Thoracic aorta (tissue), 2 donors: ENCODE results near the gene WNT1. TPM values are rescaled to one million over a fixed set of nuclear protein-coding genes. Genes with fewer than 3 reads are reported as not detected.

Experiments used
- ATAC-seq: fragments of 150-250 bp; one replicate; pipeline ENCODE4 v1.8.0; 2017; ENCODE audit warnings: low read depth; ENCODE audit not compliant: insufficient number of reproducible peaks, low FRiP score
- DNase-seq: peaks from one replicate; pipeline ENCODE4 v3.0.0-alpha.2; 2020; ENCODE audit warnings: low spot score
- H3K27ac ChIP-seq, 2 donors: fragments of 200-600 bp; sonication (generic); 1 replicate in 1 of 2; 2 replicates in 1 of 2; pipeline ENCODE4 v1.5.1; 2016; ENCODE audit warnings: mild to moderate bottlenecking in 2 of 2, moderate library complexity in 2 of 2
- H3K27me3 ChIP-seq: fragments of 200-600 bp; sonication (generic); replicated peaks from 2 replicates; pipeline ENCODE4 v1.6.0; 2016; ENCODE audit warnings: mild to moderate bottlenecking; ENCODE audit not compliant: insufficient read depth
- H3K36me3 ChIP-seq: fragments of 200-600 bp; sonication (generic); one replicate; pipeline ENCODE4 v1.5.1; 2016
- H3K4me1 ChIP-seq, 2 donors: fragments of 200-600 bp; sonication (generic); 1 replicate in 1 of 2; 2 replicates in 1 of 2; pipeline versions ENCODE4 v1.5.1 to v1.6.0; 2016; ENCODE audit warnings: low read depth in 2 of 2, mild to moderate bottlenecking in 1 of 2; ENCODE audit not compliant: control insufficient read depth in 1 of 2
- H3K4me3 ChIP-seq: fragments of 200-600 bp; sonication (generic); 2 replicates; pipeline ENCODE4 v1.5.1; 2016; ENCODE audit warnings: mild to moderate bottlenecking
- H3K9me3 ChIP-seq: fragments of 200-600 bp; sonication (generic); 2 replicates; pipeline ENCODE4 v1.5.1; 2016
- total RNA-seq, 2 donors: library from RNA; depleted of rRNA; stranded (reverse); fragments of >200 nt; gene quantifications; one replicate each; pipeline versions ENCODE4 v1.1.0 to v1.2.3, GENCODE V29; 2016
- TF ChIP-seq, protein P1 (sequence below): fragments of 200-600 bp; sonication (generic); IDR thresholded peaks from one replicate; pipeline ENCODE4 v1.5.1; 2019; ENCODE audit warnings: antibody characterized with exemption

The WNT1 gene
- total RNA-seq, 2 donors from 2014 or later: 1.2 TPM; not detected in 1

DNA sequence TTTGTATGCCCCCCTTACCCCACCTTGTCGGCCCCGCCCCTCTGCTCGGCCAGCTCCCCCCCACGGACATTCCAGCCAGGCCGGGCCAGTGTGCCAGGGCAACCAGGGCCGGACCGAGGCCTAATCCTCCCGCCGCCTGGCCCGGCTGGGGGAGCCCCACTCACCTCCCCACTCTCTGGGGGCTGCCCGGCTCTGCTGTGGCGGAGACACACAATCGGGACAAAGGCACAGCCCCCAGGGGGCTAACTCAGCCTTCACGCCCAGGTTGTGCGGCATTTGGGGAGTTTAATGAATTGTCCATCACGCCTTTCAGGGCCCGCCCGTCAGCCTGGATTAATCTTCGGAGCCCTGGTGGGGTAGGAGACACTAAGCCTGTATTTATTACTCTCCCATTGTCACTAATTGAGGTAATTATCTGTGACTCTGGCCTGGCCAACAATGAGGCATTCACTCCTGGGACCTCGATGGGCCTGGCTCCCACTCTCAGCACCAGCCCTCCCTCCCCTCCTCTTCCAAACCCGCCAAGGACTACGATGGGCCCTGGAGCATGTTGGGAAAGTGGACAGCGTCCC, 8.7 kb downstream of the WNT1 start:
- TF ChIP-seq, protein P1, sequence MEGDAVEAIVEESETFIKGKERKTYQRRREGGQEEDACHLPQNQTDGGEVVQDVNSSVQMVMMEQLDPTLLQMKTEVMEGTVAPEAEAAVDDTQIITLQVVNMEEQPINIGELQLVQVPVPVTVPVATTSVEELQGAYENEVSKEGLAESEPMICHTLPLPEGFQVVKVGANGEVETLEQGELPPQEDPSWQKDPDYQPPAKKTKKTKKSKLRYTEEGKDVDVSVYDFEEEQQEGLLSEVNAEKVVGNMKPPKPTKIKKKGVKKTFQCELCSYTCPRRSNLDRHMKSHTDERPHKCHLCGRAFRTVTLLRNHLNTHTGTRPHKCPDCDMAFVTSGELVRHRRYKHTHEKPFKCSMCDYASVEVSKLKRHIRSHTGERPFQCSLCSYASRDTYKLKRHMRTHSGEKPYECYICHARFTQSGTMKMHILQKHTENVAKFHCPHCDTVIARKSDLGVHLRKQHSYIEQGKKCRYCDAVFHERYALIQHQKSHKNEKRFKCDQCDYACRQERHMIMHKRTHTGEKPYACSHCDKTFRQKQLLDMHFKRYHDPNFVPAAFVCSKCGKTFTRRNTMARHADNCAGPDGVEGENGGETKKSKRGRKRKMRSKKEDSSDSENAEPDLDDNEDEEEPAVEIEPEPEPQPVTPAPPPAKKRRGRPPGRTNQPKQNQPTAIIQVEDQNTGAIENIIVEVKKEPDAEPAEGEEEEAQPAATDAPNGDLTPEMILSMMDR: no peak
- H3K27ac ChIP-seq: no peak overlapping the region
- DNase-seq (no peak), ATAC-seq (no peak)
- no peaks in the 10 kb centered on the region for H3K36me3 ChIP-seq
- H3K9me3 ChIP-seq: no peaks in the 10 kb centered on the region
- H3K4me1 ChIP-seq: peaks cover 0 to 18% of the 10 kb centered on the region in 2 donors
- no peaks in the 10 kb centered on the region for H3K27me3 ChIP-seq
- no peak overlapping the region for H3K4me3 ChIP-seq

DNA sequence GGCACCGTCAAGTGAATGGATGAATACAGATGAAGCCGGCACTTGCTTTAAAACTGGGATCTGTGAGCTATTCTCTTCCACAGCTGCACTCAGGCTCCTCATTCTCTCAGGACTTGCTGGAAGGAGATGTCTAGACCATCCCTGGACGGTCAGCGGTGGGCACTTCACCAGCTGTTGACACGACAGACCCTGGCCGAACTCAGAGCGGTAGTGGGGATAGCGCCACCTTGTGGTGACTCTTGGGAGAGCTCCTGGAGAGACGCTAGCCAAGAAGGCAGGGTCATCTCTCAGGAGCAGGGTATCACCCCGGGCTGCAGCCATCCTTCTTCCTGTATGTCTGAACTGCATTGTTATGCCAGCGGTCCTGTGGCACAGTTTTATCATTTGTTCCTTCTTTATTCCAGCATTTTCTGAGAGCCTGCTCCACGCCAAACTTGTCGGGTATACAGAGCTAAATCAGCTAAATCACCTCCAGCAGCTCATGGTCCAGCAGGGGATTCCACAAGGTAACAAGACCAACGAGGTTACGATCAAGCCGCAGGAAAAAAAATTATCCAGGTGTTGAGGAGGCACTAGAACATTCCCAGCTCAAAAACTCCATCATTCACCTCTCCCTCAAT, 10.0 kb downstream of the WNT1 start:
- TF ChIP-seq, protein P1: peak; percentile 87
- Histone ChIP-seq H3K36me3 (no peaks in the 10 kb centered on the region), H3K27me3 (no peaks in the 10 kb centered on the region), H3K27ac (no peak overlapping the region), H3K4me1 (peaks cover 0 to 18% of the 10 kb centered on the region in 2 donors), H3K4me3 (no peak overlapping the region), H3K9me3 (no peaks in the 10 kb centered on the region)
- DNase-seq (no peak), ATAC-seq (no peak)

DNA sequence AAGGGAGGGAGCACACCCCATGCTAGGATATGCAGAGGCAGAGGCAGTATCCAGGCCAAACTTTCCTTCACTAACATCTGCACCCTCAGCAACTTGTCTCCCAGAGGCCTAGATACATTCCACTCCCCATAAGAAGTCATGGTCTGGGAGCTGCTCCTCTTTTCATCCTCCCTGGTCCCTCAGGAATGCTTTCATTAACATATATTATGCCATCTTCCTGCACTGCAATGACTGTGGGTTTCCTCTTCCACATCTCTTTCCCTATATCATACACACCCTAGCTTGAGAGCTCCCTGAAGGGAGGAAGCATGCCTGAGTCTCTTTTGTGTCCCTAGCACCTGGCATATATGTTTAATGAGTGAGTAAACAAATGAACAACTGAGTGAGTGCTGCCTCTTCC, 12.4 kb downstream of the WNT1 start:
- no peak for ATAC-seq
- Histone ChIP-seq H3K4me3 (no peak overlapping the region), H3K27ac (no peak overlapping the region), H3K36me3 (no peaks in the 10 kb centered on the region), H3K4me1 (peaks cover 5 to 14% of the 10 kb centered on the region in 2 donors), H3K27me3 (peaks cover 4% of the 10 kb centered on the region), H3K9me3 (no peaks in the 10 kb centered on the region)
- TF ChIP-seq, protein P1: no peak
- DNase-seq: no peak

DNA sequence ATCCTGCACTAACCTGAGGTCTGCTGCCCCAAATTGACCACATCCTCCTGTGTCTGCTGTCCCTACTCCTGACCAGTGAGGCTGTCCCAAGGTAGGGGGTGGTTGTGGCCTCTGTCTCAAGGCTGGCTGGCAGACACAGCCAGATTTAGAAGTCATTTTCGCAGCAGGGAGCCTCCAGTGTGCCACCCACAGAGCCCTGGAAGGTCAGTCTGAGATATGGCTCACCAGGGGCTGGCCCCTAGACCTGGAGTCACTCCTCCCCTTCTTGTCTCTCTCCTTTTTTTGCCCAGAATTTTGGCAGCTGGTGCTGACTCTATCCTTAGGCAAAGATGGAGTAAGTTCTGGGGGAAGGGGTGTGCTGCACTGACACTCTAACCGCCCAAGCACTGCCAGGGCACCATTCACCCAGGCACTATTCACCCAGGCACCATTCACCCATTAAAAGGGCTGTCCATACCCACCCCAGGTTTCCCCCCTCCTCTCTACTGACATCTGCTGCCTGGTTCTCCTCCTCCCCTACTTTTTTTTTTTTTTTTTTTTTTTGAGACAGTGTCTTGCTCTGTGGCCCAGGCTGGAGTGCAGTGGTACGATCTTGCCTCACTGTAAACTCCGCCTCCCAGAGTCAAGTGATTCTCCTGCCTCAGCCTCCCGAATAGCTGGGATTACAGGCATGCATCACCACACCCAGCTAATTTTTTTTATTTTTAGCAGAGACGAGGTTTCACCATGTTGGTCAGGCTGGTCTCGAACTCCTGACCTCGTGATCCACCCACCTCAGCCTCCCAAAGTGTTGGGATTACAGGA, 13.3 kb downstream of the WNT1 start:
- H3K36me3 ChIP-seq: no peaks in the 10 kb centered on the region
- ATAC-seq: no peak
- no peak for DNase-seq
- H3K9me3 ChIP-seq: no peaks in the 10 kb centered on the region
- H3K4me3 ChIP-seq: no peak overlapping the region
- H3K4me1 ChIP-seq: peaks cover 5 to 6% of the 10 kb centered on the region in 2 donors
- H3K27ac ChIP-seq: no peak overlapping the region
- TF ChIP-seq, protein P1: no peak
- peaks cover 4% of the 10 kb centered on the region for H3K27me3 ChIP-seq

DNA sequence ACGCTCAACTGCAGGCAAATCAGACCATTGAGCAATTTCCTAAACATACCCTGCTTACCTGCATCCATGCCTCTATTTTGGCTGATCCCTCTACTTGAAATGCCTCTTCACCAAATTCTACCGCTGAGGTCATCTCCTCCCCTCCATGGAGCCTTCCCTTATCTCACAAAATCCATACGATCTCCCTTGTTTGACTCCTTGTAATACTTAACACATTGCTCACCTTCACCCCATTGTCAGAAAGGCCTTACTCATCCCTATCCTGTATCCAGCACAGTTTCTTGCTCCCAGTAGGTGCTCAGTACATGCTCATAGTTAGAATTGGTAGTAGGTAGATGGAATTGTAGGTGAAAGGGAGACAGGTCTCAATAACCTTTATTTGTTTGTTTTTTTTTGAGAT, 15.7 kb downstream of the WNT1 start:
- Histone ChIP-seq H3K36me3 (no peaks in the 10 kb centered on the region), H3K4me1 (peaks cover 15 to 26% of the 10 kb centered on the region in 2 donors), H3K9me3 (no peaks in the 10 kb centered on the region), H3K27ac (no peak overlapping the region), H3K4me3 (no peak overlapping the region), H3K27me3 (peaks cover 4% of the 10 kb centered on the region)
- TF ChIP-seq, protein P1: no peak
- ATAC-seq (no peak), DNase-seq (no peak)
